Keratinocyte (primary cell): ENCODE measurements around the gene USP34. TPM values are rescaled to one million over a fixed set of nuclear protein-coding genes. Genes with fewer than 3 reads are reported as not detected.

Experiments
- DNase-seq: peaks from one replicate; pipeline ENCODE4 v3.0.0-alpha.2; 2011; ENCODE audit warnings: low read depth, missing footprints, low spot score
- FAIRE-seq: peaks from 2 replicates; lab custom pipeline; 2011; peaks lifted over from hg19 to GRCh38; lab: Jason Lieb, UNC
- H2AFZ ChIP-seq: 2 replicates; pipeline ENCODE4 v1.6.0; 2012; ENCODE audit warnings: low read length, control low read depth, inconsistent platforms; ENCODE audit not compliant: control insufficient read depth
- H3K27ac ChIP-seq: 2 replicates; pipeline ENCODE4 v1.5.1; 2011; ENCODE audit warnings: low read length; ENCODE audit not compliant: control insufficient read depth, insufficient read depth
- H3K27me3 ChIP-seq: 3 replicates; pipeline ENCODE4 v1.6.0; 2011; ENCODE audit warnings: low read length; ENCODE audit not compliant: control insufficient read depth, insufficient read depth; ENCODE audit errors: extremely low read depth
- H3K36me3 ChIP-seq, 2 experiments: 2 replicates in 1 of 2; 3 replicates in 1 of 2; pipeline ENCODE4 v1.5.1; 2011; ENCODE audit warnings: low read length in 2 of 2, mild to moderate bottlenecking in 1 of 2; ENCODE audit not compliant: control insufficient read depth in 2 of 2, insufficient read depth in 2 of 2; ENCODE audit errors: extremely low read depth in 1 of 2
- H3K4me1 ChIP-seq: 3 replicates; pipeline ENCODE4 v1.5.1; 2011; ENCODE audit warnings: low read length; ENCODE audit not compliant: control insufficient read depth, insufficient read depth; ENCODE audit errors: extremely low read depth
- H3K4me2 ChIP-seq: 3 replicates; pipeline ENCODE4 v1.6.0; 2011; ENCODE audit warnings: low read depth, low read length; ENCODE audit not compliant: control insufficient read depth, insufficient read depth; ENCODE audit errors: extremely low read depth
- H3K4me3 ChIP-seq, 3 experiments: fragments of 200-600 bp in 1 of 3; sonication (generic) in 1 of 3; 2 replicates in 2 of 3; 3 replicates in 1 of 3; pipeline ENCODE4 v1.5.1; 2011 to 2016; ENCODE audit warnings: low read length in 3 of 3, mild to moderate bottlenecking in 3 of 3, control low read depth in 2 of 3, inconsistent platforms in 1 of 3, low read depth in 1 of 3, mixed read lengths in 1 of 3, mixed run types in 1 of 3, moderate library complexity in 1 of 3; ENCODE audit not compliant: control insufficient read depth in 2 of 3, insufficient read depth in 2 of 3; ENCODE audit errors: extremely low read depth in 1 of 3
- H3K79me2 ChIP-seq: 2 replicates; pipeline ENCODE4 v1.6.0; 2012; ENCODE audit warnings: low read length; ENCODE audit not compliant: control insufficient read depth, insufficient read depth
- H3K9ac ChIP-seq: 3 replicates; pipeline ENCODE4 v1.6.0; 2011; ENCODE audit warnings: low read length; ENCODE audit not compliant: control insufficient read depth, insufficient read depth; ENCODE audit errors: extremely low read depth
- H3K9me1 ChIP-seq: 3 replicates; pipeline ENCODE4 v1.6.0; 2011; ENCODE audit warnings: low read length; ENCODE audit not compliant: control insufficient read depth, insufficient read depth; ENCODE audit errors: extremely low read depth
- H3K9me3 ChIP-seq: 2 replicates; pipeline ENCODE4 v1.5.1; 2012; ENCODE audit warnings: low read depth, low read length; ENCODE audit not compliant: control insufficient read depth
- H4K20me1 ChIP-seq: 3 replicates; pipeline ENCODE4 v1.6.0; 2011; ENCODE audit warnings: low read length; ENCODE audit not compliant: control insufficient read depth, insufficient read depth; ENCODE audit errors: extremely low read depth
- EZH2 ChIP-seq: IDR thresholded peaks from one replicate; pipeline ENCODE4 v1.6.1; 2012; ENCODE audit warnings: inconsistent platforms, mild to moderate bottlenecking, low read length, moderate library complexity
- dilution Hi-C: fragments of 300-500 bp; cut with MboI; formaldehyde crosslinking; loops from one replicate; pipeline ENCODE4 v1.7.0; 2020; ENCODE audit warnings: low sequenced_read_pairs; ENCODE audit not compliant: extremely low pct_ligation_motif_present
- polyA plus RNA-seq, 5 experiments: library from polyadenylated mRNA; depleted of rRNA in 3 of 5; stranded (reverse) in 3 of 5; stranded (forward) in 1 of 5; unstranded in 1 of 5; fragments of >200 nt; gene quantifications; 1 replicate in 1 of 5; 2 replicates in 3 of 5; 3 replicates in 1 of 5; pipeline versions ENCODE4 v1.2.1 to v1.2.3, GENCODE V29; 2011 to 2012; ENCODE audit warnings: missing spikeins in 2 of 5, low read depth in 1 of 5, low replicate concordance in 1 of 5
- TF ChIP-seq, protein P1 (sequence below), 3 experiments: IDR thresholded peaks in 1 of 3; conservative IDR thresholded peaks in 1 of 3; optimal IDR thresholded peaks in 1 of 3; 2 replicates in 2 of 3; 3 replicates in 1 of 3; pipeline versions ENCODE3 to v1.5.1; 2011; ENCODE audit warnings: low read length in 3 of 3, mild to moderate bottlenecking in 3 of 3, moderate library complexity in 2 of 3, control low read depth in 1 of 3, inconsistent platforms in 1 of 3; ENCODE audit not compliant: insufficient read depth in 2 of 3; ENCODE audit errors: extremely low read depth in 1 of 3

The USP34 gene
- polyA plus RNA-seq, 1 donor (not counting 4 experiments of a cell fraction or from before 2014, with no cell fraction given): 54.7 TPM

DNA sequence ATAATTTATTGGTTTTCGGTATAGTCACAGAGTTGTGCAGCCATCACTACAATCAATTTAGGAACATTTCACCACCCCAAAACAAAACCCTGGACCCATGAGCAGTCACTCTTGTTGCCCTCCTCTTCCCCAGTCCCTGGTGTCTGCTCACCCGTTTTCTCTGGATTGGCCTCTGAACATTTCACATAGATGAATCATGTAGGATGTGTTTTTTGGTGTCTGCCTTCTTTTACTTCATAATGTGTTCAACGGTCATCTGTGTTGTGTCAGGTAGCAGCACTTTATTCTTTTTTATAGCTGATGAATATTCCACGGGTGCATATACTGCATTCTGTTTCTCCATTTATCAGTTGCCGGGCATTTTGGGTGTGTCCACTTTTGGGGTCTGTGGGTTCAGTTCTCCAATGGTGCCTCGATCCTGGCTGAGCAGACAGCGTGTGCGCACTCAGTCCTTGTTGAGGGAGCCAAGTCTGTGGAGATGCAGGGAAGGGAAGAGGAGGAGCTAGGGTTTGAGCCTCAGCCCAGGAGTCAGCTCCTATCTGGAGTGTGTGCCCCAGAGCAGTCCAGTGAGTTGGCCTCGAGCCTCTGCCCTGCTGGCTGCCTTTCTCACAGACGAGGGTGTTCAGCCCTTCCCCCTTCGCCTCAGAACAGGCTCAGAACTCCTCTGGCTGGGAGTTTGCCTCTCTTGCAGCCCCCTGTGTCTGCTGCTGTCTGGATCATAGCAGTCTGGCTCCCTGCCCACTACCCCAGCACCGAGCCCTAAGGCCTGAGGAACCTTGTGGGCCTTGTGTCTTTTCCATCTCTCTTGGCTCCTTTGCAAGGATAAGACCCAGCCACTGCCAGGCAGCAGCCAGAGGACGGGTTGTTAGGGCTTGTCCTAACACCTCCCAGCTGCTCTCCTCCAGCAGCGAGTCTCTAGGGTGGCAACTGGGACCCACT, 290.9 kb downstream of the USP34 start:
- Histone ChIP-seq H2AFZ (peak overlapping the region; percentile 69), H4K20me1 (no peaks in the 10 kb centered on the region), H3K9ac (peak overlapping the region; percentile 34), H3K79me2 (peaks cover 8% of the 10 kb centered on the region), H3K9me3 (no peaks in the 10 kb centered on the region), H3K4me3 (peak overlapping the region in 2 of 3 experiments; percentile 48 to 52), H3K27ac (peak overlapping the region; percentile 63), H3K36me3 (peaks cover 12 to 39% of the 10 kb centered on the region in 2 experiments), H3K9me1 (no peaks in the 10 kb centered on the region), H3K27me3 (no peaks in the 10 kb centered on the region), H3K4me2 (peak overlapping the region; percentile 88), H3K4me1 (peaks cover 37% of the 10 kb centered on the region)
- FAIRE-seq (peak; percentile 13), DNase-seq (no peak)
- dilution Hi-C loops: no loop called here
- no peak for TF ChIP-seq EZH2
- TF ChIP-seq, protein P1, sequence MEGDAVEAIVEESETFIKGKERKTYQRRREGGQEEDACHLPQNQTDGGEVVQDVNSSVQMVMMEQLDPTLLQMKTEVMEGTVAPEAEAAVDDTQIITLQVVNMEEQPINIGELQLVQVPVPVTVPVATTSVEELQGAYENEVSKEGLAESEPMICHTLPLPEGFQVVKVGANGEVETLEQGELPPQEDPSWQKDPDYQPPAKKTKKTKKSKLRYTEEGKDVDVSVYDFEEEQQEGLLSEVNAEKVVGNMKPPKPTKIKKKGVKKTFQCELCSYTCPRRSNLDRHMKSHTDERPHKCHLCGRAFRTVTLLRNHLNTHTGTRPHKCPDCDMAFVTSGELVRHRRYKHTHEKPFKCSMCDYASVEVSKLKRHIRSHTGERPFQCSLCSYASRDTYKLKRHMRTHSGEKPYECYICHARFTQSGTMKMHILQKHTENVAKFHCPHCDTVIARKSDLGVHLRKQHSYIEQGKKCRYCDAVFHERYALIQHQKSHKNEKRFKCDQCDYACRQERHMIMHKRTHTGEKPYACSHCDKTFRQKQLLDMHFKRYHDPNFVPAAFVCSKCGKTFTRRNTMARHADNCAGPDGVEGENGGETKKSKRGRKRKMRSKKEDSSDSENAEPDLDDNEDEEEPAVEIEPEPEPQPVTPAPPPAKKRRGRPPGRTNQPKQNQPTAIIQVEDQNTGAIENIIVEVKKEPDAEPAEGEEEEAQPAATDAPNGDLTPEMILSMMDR (optimal IDR thresholded peaks at IDR 0.05 in 1 of 3, IDR thresholded peaks at IDR 0.05 in 1 of 3, conservative IDR thresholded peaks at IDR 0.05 in 1 of 3; ENCODE audit: extremely low read depth in 1 of 3, insufficient read depth in 2 of 3, low read length in 3 of 3): no peak

DNA sequence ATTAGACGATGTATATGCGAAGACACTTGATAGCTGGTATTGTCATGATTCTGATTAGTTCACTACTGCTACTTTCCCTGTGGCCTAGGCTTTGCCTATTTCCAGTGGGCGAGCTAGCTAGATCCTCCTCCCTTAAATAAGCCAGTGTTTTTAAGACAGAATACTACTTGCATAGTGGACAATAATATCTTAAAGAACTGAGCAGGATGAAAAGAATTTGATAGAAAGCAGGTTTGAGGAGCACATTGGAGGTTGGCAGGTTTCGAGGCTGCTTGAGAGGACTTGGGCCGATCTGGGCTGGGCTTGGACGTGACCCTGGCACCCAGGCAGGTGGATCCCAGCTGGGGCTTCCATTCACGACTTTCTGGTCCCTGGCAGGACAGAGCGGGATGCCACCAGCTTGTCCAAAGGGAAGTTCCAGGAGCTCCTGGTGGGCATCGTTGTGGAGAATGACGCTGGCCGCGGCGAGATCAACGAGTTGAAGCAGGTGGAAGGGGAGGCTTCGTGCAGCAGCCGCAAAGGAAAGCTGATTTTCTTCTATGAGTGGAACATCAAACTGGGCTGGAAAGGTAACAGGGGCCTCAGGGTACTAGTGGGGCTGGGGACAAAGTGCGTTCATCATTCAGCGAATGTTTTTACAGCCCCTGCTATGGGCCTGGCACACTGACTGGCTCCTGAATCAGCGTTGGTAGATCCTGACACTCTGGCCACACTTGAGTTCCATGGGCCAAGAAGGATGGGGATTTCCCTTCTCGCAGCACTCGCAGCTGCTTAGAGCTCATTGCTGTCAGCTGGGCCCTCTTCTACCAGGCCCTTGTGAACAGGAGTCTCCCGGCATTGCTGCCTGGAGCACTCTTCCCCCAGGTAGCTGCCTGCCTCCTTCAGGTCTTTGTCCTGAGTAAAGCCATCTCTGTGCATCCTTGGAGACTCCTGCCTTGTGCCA, 292.0 kb downstream of the USP34 start:
- peak overlapping the region in 2 of 3 experiments; percentile 69 to 78 for H3K4me3 ChIP-seq
- H3K79me2 ChIP-seq: peaks cover 8% of the 10 kb centered on the region
- no peaks in the 10 kb centered on the region for H3K9me1 ChIP-seq
- H3K36me3 ChIP-seq: peaks cover 8 to 32% of the 10 kb centered on the region in 2 experiments
- H3K27me3 ChIP-seq: no peaks in the 10 kb centered on the region
- H3K4me1 ChIP-seq: peaks cover 37% of the 10 kb centered on the region
- H3K9me3 ChIP-seq: no peaks in the 10 kb centered on the region
- peak overlapping the region; percentile 85 for H3K27ac ChIP-seq
- H3K9ac ChIP-seq: peak overlapping the region; percentile 88
- TF ChIP-seq EZH2: no peak
- TF ChIP-seq, protein P1 (optimal IDR thresholded peaks at IDR 0.05 in 1 of 3, IDR thresholded peaks at IDR 0.05 in 1 of 3, conservative IDR thresholded peaks at IDR 0.05 in 1 of 3; ENCODE audit: extremely low read depth in 1 of 3, insufficient read depth in 2 of 3, low read length in 3 of 3): no peak
- no peak overlapping the region for H2AFZ ChIP-seq
- dilution Hi-C loops: no loop called here
- peak overlapping the region; percentile 88 for H3K4me2 ChIP-seq
- no peak for DNase-seq
- no peaks in the 10 kb centered on the region for H4K20me1 ChIP-seq
- no peak for FAIRE-seq
